Suppressor macrophage treated with lipopolysaccharide for 1 hour (primary cell): ENCODE results near the gene TIGD4.

Source experiments
- DNase-seq, 3 donors: peaks; one replicate each; pipeline ENCODE4 v3.0.0-alpha.2; 2020 to 2022

Gene TIGD4

GRCh38 chr4:152779513-152780266 is at the start of gene TIGD4, which contains the start of gene ARFIP1:
Gene TIGD4 (minus strand): TSS chr4:152779730. CDS start chr4:152771004, 8,726 bp downstream.
Gene ARFIP1 (plus strand): TSS chr4:152779954. CDS start chr4:152829634, 49,680 bp downstream.
- peak; percentile 97 for DNase-seq

DNA sequence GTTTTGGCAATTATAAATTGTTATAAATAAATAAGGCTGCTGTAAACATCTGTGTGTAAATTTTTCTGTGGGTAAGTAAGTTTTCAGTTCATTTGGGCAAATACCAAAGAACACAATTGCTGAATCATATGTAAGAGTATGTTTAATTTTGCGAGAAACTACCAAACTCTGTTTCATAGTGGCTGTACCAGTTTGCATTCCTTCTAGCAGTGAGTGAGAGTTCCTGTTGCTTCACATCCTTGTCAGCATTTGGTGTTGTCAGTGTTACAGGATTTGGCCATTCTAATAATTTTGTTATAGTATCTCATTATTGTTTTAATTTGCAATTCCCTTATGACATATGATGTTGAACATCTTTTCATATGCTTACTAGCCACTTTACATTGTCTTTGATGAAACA is 48.6 kb upstream of the TIGD4 start:
- DNase-seq, result no peak

DNA sequence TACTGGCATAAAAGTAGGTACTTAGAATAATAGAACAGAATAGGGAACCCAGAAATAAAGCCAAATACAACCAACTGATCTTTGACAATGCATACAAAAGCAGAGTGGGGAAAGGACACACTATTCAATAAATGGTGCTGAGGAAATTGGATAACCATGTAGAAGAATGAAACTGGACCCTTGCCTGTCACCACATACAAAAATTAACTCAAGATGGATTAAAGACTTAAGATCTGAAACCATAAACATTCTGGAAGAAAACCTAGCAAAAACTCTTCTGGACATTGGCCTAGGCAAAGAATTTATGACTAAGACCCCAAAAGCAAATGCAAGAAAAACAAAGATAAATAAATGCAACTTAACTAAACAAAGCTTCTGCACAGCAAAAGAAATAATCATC is 45.8 kb upstream of the TIGD4 start:
- no peak for DNase-seq

DNA sequence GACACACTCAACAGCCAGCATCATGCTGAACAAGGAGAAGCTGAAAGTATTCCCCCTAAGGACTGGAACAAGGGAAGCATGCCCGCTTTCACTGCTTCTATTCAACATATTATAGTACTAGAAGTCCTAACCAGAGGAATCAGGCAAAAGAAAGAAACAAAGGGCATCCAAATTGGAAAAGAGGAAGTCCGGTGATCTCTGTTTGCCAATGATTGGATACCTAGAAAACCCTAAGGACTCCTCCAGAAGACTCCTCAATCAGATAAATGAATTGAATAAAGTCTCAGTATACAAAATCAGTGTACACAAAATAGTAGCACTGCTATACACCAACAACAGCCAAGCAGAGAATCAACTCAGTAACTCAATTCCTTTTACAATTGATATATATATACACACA is 45.0 kb upstream of the TIGD4 start:
- DNase-seq, result no peak

DNA sequence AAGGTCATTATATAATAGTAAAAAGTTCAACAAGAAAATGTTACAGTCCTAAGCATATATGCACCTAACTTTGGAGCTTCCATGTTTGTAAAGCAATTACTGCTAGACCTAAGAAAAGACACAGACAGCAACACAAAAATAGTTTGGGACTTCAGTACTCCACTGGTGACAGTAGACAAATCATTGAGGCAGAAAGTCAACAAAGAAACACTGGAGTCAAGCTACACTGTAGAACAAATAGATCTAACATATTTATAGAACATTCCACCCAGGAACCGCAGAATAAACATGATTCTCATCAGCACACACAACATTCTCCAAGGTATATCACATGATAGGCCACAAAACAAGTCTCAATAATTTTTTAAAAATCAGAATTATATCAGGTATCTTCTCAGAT is 42.8 kb upstream of the TIGD4 start:
- DNase-seq, result no peak

GRCh38 chr4:152820073-152820472 is 40.5 kb upstream of the TIGD4 start:
- no peak for DNase-seq

DNA sequence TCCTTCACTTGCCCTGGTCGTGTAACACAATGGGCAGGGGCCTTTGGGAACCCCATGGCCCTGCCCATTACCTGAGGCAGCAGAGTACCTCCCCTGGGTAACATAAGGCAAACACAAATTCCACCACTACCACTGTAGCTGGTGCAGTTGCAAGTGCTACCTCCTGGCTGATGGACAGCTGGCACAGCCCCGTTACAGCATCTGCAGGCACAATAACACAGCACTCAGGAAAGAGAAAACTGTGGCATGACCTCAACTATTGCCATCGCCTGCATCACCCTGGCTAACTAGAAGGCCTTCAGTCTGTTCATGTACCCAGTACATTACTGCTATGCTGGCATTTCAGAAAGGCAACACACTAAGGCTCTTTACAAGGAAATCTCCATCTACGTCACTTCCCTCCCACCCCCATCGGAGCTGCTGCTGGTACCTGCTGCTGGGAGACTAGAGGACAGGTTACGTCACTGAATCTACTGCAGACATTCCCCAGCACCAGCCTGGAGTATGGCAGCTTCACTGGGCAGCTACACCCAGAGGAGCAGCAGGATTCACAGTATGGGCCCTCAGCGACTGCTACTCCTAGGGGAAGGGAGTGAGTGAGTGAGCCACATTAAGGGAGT is 39.6 kb upstream of the TIGD4 start:
- DNase-seq, result no peak

- peak; percentile 16 to 43 (median 32) for DNase-seq
Measured at GRCh38 chr4:152817331-152817730, 37.8 kb upstream of the TIGD4 start.

DNA sequence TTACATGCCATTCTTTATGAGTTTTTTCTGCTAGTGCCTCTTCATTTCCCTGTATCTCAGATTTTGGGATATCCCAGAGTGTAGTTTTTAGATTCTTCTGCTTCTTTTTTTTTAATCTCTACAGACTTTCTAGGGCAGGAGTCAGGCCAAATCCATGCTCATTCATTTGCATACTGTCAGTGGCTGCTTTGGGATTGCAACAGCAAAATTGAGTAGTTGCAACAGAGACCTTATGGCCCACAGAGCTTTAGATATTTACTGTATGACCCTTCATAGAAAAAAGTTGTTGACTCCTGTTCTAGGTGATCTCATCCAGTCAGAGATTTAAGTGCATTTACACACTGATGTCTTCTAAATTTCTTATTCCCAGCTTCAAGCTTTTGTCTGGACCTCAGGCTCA is 35.5 kb upstream of the TIGD4 start:
- peak; percentile 29 to 37 (median 37) for DNase-seq

DNA sequence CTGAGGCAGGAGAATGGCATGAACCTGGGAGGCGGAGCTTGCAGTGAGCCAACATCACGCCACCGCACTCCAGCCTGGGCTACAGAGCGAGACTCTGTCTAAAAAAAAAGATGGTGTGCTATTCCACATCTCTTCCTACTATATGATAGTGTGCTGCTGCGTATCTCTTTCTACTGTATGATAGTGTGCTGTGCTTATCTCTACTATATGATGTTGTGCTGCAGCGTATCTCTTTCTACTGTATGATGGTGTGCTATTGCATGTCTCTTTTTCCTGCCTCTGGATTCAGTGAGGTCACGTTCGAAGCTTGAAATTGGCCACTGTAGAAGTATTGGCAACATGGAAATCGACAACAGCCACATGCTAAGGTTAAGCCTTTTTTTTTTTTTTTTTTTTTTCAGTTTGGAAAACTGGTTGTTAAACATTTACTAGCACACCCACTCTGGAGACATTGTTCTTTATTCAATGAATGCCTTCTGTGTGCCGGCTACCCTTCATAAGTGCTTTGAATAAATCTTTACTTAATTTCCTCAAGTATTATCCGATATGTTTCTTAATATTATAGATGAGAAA is 31.3 kb upstream of the TIGD4 start:
- no peak for DNase-seq

DNA sequence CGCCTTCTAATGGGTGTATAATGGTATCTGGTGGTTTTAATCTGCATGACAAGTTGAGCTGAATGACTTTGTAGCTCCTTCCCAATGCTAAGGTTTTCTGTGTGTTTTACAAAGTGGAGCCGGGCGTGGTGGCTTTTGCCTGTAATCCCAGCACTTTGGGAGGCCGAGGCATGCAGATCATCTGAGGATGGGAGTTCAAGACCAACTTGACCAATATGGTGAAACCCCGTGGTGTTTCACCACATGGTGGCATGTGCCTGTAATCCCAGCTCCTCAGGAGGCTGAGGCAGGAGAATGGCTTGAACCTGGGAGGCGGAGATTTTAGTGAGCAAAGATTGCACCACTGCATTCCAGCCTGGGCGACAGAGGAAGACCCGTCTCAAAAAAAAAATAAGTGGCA is 29.1 kb upstream of the TIGD4 start:
- DNase-seq, result no peak

- DNase-seq, result peak in 2 of 3 donors; percentile 20 to 29
Measured at GRCh38 chr4:152807294-152807829, 27.8 kb upstream of the TIGD4 start.

- no peak for DNase-seq
Measured at GRCh38 chr4:152806501-152807125, 27.1 kb upstream of the TIGD4 start.

GRCh38 chr4:152805818-152806217 is 26.3 kb upstream of the TIGD4 start:
- DNase-seq, result peak in 2 of 3 donors; percentile 17 to 31

- DNase-seq, result no peak
Measured at GRCh38 chr4:152805071-152805650, 25.6 kb upstream of the TIGD4 start.

- DNase-seq, result no peak
Measured at GRCh38 chr4:152803541-152803940, 24.0 kb upstream of the TIGD4 start.

DNA sequence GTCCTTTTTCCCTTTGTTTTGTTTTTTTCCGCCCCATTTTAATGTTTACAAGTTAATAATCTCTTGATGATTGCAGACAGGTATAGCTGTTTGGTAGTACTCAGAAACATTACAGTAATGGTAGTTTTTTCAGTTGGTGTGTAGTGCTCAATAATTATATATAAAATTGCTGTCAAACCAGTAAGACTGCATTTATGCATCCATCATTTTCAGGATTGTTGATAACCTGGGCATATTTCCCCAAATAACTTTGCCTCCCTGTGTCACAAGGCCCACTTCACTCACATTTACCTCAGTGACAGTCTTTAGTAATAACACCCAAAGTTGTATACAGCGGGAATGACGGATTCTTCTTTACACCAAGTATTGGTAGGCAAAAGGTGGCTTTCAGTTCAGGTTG is 16.4 kb upstream of the TIGD4 start:
- DNase-seq, result no peak

DNA sequence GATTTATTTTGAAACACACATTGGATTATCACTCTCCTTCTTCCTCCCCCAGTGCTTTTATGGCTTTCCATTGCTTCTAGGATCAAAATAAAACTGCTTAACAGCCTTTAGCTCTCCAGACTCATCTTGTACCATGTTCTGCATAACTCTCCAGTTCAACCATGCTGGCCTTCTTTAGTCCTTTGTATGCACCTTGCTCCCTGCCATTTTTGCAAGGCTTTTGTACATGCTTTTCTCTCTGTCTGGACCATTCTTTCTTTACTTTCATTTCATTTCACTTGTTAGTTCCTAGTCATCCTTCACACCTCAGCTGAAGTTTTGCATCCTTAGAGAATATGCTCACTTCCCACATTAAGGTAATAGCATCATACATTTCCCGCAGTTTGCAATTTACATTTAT is 7.1 kb upstream of the TIGD4 start:
- no peak for DNase-seq

DNA sequence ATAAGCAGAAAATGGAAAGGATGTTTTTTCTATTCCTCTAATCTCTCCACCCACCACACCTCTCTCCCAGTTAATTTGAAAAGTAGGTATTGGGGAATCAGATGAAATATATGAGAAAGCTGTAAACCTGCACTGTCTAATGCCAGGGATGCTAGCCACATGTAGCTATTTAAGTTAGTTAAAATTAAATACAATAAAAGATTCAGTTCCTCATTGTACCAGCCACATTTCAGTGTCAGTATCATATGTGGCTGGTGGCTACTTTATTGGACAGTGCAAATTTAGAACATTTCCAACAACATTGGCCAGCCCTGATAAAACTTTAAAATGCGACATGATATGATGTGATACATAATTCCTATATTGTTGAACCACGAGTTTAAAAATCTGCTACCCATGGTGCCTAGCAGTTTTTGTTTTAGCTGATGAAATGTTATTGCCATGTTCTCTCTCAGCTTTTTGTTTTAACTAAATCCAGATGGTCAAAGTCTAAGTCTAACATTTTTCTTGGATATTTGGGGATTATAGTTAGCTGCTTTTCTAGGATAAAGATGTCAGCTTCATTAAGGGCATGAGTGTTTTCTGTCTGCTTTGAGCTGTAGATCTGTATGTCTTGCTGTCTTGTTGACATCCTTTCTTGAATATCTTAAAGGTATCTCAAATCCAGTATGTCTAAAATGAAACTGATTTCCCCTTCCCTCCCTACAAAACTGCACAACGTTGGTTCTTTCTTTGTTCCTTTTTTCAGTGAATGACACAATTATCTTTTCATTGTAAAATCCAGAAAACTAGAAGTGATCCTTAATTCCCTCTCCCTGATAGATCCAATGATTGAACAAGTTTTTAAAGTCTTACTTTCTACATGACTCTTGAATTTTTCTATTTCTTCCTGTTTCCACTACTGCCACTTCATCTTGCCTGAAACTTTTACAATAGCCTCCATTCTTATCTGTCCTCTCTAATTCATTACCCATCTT is 6.4 kb upstream of the TIGD4 start:
- DNase-seq, result peak in 2 of 3 donors; percentile 38 to 48

GRCh38 chr4:152784490-152785350 is 5.2 kb upstream of the TIGD4 start:
- DNase-seq, result no peak
